ENCODE data around the gene WSB1. TPM values are rescaled to one million over a fixed set of nuclear protein-coding genes. Genes with fewer than 3 reads are reported as not detected.

The WSB1 gene
- total and polyA plus RNA-seq, 9 of the 15 experiments (the other 6 are each of a cell fraction or from before 2014, with no cell fraction given) = 22.8 to 229 (median 81.1) TPM

DNA sequence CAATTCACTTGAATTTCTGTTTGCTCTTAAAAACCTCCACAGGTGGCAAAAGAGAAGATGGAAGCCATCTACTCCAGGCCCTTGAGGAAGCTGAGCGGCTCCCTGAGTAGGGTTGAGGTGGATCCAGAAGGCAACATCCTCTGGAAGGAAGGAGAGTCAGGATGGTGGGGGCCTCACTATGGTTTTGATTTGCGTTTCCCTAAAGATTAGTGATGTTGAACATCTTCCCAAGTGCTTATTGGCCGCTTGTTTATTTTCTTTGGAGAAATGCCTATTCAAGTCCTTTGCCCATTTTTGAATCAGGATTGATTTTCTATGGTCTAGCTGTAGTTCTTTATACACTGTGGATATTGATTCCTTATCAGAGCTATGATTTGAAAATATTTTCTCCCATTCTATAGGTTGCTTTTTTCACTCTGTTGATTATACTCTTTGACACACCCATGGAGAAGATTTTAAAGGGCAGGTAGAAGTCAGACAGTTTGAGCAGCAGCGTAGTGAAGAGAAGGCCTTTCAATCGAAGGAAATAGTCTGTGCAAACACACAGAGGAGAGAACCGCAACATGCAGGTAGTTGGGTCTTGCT lies 58.6 kb downstream of the WSB1 start (continued):
- TF ChIP-seq, protein P1, sequence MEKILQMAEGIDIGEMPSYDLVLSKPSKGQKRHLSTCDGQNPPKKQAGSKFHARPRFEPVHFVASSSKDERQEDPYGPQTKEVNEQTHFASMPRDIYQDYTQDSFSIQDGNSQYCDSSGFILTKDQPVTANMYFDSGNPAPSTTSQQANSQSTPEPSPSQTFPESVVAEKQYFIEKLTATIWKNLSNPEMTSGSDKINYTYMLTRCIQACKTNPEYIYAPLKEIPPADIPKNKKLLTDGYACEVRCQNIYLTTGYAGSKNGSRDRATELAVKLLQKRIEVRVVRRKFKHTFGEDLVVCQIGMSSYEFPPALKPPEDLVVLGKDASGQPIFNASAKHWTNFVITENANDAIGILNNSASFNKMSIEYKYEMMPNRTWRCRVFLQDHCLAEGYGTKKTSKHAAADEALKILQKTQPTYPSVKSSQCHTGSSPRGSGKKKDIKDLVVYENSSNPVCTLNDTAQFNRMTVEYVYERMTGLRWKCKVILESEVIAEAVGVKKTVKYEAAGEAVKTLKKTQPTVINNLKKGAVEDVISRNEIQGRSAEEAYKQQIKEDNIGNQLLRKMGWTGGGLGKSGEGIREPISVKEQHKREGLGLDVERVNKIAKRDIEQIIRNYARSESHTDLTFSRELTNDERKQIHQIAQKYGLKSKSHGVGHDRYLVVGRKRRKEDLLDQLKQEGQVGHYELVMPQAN (IDR thresholded peaks at IDR 0.05; ENCODE audit: borderline replicate concordance) = 0 out of 2 replicates have a peak, but pooled peaks have one; percentile 9
- 0 out of 2 replicates have a peak, but pooled peaks have one; percentile 24 for TF ChIP-seq ZC3H8 (IDR thresholded peaks at IDR 0.05)
- TF ChIP-seq, protein P2, sequence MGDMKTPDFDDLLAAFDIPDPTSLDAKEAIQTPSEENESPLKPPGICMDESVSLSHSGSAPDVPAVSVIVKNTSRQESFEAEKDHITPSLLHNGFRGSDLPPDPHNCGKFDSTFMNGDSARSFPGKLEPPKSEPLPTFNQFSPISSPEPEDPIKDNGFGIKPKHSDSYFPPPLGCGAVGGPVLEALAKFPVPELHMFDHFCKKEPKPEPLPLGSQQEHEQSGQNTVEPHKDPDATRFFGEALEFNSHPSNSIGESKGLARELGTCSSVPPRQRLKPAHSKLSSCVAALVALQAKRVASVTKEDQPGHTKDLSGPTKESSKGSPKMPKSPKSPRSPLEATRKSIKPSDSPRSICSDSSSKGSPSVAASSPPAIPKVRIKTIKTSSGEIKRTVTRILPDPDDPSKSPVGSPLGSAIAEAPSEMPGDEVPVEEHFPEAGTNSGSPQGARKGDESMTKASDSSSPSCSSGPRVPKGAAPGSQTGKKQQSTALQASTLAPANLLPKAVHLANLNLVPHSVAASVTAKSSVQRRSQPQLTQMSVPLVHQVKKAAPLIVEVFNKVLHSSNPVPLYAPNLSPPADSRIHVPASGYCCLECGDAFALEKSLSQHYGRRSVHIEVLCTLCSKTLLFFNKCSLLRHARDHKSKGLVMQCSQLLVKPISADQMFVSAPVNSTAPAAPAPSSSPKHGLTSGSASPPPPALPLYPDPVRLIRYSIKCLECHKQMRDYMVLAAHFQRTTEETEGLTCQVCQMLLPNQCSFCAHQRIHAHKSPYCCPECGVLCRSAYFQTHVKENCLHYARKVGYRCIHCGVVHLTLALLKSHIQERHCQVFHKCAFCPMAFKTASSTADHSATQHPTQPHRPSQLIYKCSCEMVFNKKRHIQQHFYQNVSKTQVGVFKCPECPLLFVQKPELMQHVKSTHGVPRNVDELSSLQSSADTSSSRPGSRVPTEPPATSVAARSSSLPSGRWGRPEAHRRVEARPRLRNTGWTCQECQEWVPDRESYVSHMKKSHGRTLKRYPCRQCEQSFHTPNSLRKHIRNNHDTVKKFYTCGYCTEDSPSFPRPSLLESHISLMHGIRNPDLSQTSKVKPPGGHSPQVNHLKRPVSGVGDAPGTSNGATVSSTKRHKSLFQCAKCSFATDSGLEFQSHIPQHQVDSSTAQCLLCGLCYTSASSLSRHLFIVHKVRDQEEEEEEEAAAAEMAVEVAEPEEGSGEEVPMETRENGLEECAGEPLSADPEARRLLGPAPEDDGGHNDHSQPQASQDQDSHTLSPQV (IDR thresholded peaks at IDR 0.05) = peak; percentile 38; the same call in 1 of the 2 replicates
